H1 (cell line): Measurements from ENCODE around the gene IQCN. TPM values are rescaled to one million over a fixed set of nuclear protein-coding genes. Genes with fewer than 3 reads are reported as not detected.

ENCODE experiments used
- CTCF ChIA-PET: fragments of 300-600 bp; sonication (Branson Sonifier 250); formaldehyde crosslinking; loops from one replicate; lab custom pipeline; 2021; ENCODE audit not compliant: partially characterized antibody; lab: Charles Lee
- POLR2A ChIA-PET: fragments of 300-600 bp; sonication (Branson Sonifier 250); formaldehyde crosslinking; loops from one replicate; lab custom pipeline; 2021; ENCODE audit warnings: inconsistent platforms; ENCODE audit not compliant: partially characterized antibody; lab: Charles Lee
- DNase-seq, 2 experiments: peaks; one replicate each; pipeline versions ENCODE4 v3.0.0 to v3.0.0-alpha.2; 2010 to 2022; ENCODE audit warnings: low spot score in 2 of 2, low read depth in 1 of 2, mixed read lengths in 1 of 2
- FAIRE-seq: peaks from 2 replicates; lab custom pipeline; 2011; peaks lifted over from hg19 to GRCh38; lab: Jason Lieb, UNC
- H2AFZ ChIP-seq: 2 replicates; pipeline ENCODE4 v1.8.1; 2012; ENCODE audit warnings: low read length, inconsistent platforms
- H2AK5ac ChIP-seq: 2 replicates; pipeline ENCODE4 v1.6.1; 2013; ENCODE audit warnings: low read depth, low read length
- H2BK120ac ChIP-seq: replicated peaks from 2 replicates; pipeline ENCODE3; 2013; ENCODE audit warnings: low read depth, low read length, inconsistent platforms
- H2BK12ac ChIP-seq: 2 replicates; pipeline ENCODE4 v1.6.1; 2013; ENCODE audit warnings: low read depth, low read length
- H2BK15ac ChIP-seq: 2 replicates; pipeline ENCODE4 v1.6.1; 2013; ENCODE audit warnings: low read length
- H2BK20ac ChIP-seq: 2 replicates; pipeline ENCODE4 v1.6.1; 2013; ENCODE audit warnings: low read length
- H2BK5ac ChIP-seq: 2 replicates; pipeline ENCODE4 v1.6.1; 2013; ENCODE audit warnings: low read depth, low read length
- H3K14ac ChIP-seq: 2 replicates; pipeline ENCODE4 v1.6.1; 2013; ENCODE audit warnings: inconsistent platforms; ENCODE audit not compliant: insufficient read length
- H3K18ac ChIP-seq: 2 replicates; pipeline ENCODE4 v1.6.1; 2013; ENCODE audit warnings: low read length; ENCODE audit errors: extremely low read depth
- H3K23ac ChIP-seq: 2 replicates; pipeline ENCODE4 v1.6.1; 2013; ENCODE audit warnings: inconsistent platforms; ENCODE audit not compliant: insufficient read length
- H3K23me2 ChIP-seq: 2 replicates; pipeline ENCODE4 v1.6.1; 2013; ENCODE audit warnings: low read depth, low read length
- H3K27ac ChIP-seq: 2 replicates; pipeline ENCODE4 v1.6.1; 2011; ENCODE audit warnings: low read depth, low read length, inconsistent platforms
- H3K27me3 ChIP-seq, 4 experiments: replicated peaks in 1 of 4; 1 replicate in 1 of 4; 2 replicates in 3 of 4; pipeline versions ENCODE4 v1.6.1 to v1.8.1; 2011 to 2013; ENCODE audit warnings: low read length in 3 of 4, mild to moderate bottlenecking in 3 of 4, inconsistent platforms in 2 of 4, mixed read lengths in 2 of 4, moderate library complexity in 1 of 4; ENCODE audit not compliant: control insufficient read depth in 3 of 4, insufficient read depth in 3 of 4; ENCODE audit errors: extremely low read depth in 1 of 4
- H3K36me3 ChIP-seq, 4 experiments: 2 replicates each; pipeline versions ENCODE4 v1.6.1 to v1.8.1; 2011 to 2013; ENCODE audit warnings: mild to moderate bottlenecking in 4 of 4, low read length in 3 of 4, moderate library complexity in 2 of 4, control low read depth in 1 of 4, inconsistent platforms in 1 of 4; ENCODE audit not compliant: insufficient read depth in 4 of 4, control insufficient read depth in 2 of 4
- H3K4ac ChIP-seq: replicated peaks from 2 replicates; pipeline ENCODE3; 2013; ENCODE audit warnings: low read length, low read depth, mixed read lengths, inconsistent platforms; ENCODE audit not compliant: insufficient read length
- H3K4me1 ChIP-seq, 4 experiments: replicated peaks in 1 of 4; 1 replicate in 1 of 4; 2 replicates in 3 of 4; pipeline versions ENCODE4 v1.6.1 to v1.8.1; 2011 to 2013; ENCODE audit warnings: low read length in 3 of 4, inconsistent platforms in 2 of 4, mixed read lengths in 1 of 4; ENCODE audit not compliant: insufficient read depth in 4 of 4, control insufficient read depth in 3 of 4
- H3K4me2 ChIP-seq, 2 experiments: 2 replicates each; pipeline versions ENCODE4 v1.6.1 to v1.8.1; 2011 to 2013; ENCODE audit warnings: low read depth in 2 of 2, low read length in 2 of 2, control low read depth in 1 of 2, inconsistent platforms in 1 of 2, mild to moderate bottlenecking in 1 of 2; ENCODE audit not compliant: insufficient read depth in 1 of 2
- H3K4me3 ChIP-seq, 4 experiments: fragments of 200-600, 300-600 bp in 1 of 4; sonication (generic), shearing (Covaris generic), sonication (Bioruptor Twin) in 1 of 4; 2 replicates each; pipeline versions ENCODE4 v1.5.1 to v1.8.1; 2011 to 2016; ENCODE audit warnings: low read length in 4 of 4, low read depth in 3 of 4, control low read depth in 2 of 4, inconsistent platforms in 2 of 4, mild to moderate bottlenecking in 2 of 4, mixed read lengths in 1 of 4, moderate library complexity in 1 of 4; ENCODE audit not compliant: insufficient read depth in 2 of 4; ENCODE audit errors: extremely low read depth in 1 of 4
- H3K56ac ChIP-seq: replicated peaks from 2 replicates; pipeline ENCODE3; 2013; ENCODE audit warnings: low read depth, mild to moderate bottlenecking, mixed read lengths, low read length, inconsistent platforms; ENCODE audit not compliant: insufficient read length
- H3K79me1 ChIP-seq: 2 replicates; pipeline ENCODE4 v1.6.1; 2013; ENCODE audit warnings: low read depth, low read length, control low read depth
- H3K79me2 ChIP-seq, 2 experiments: 2 replicates each; pipeline versions ENCODE4 v1.6.1 to v1.8.1; 2012 to 2013; ENCODE audit warnings: low read length in 2 of 2, mild to moderate bottlenecking in 2 of 2, inconsistent platforms in 1 of 2; ENCODE audit not compliant: insufficient read depth in 2 of 2, control insufficient read depth in 1 of 2
- H3K9ac ChIP-seq, 4 experiments: replicated peaks in 1 of 4; 1 replicate in 1 of 4; 2 replicates in 3 of 4; pipeline versions ENCODE4 v1.6.1 to v1.8.1; 2011 to 2013; ENCODE audit warnings: low read depth in 3 of 4, low read length in 3 of 4, control low read depth in 2 of 4, mild to moderate bottlenecking in 2 of 4, moderate library complexity in 2 of 4, inconsistent platforms in 1 of 4; ENCODE audit errors: extremely low read depth in 1 of 4
- H3K9me3 ChIP-seq, 2 experiments: 2 replicates each; pipeline versions ENCODE4 v1.6.1 to v1.8.1; 2012 to 2013; ENCODE audit warnings: mild to moderate bottlenecking in 2 of 2, moderate library complexity in 2 of 2, control low read depth in 1 of 2, inconsistent platforms in 1 of 2, low read depth in 1 of 2, low read length in 1 of 2, mixed read lengths in 1 of 2; ENCODE audit not compliant: insufficient read depth in 2 of 2
- H4K20me1 ChIP-seq, 2 experiments: replicated peaks in 1 of 2; 2 replicates each; pipeline versions ENCODE3 to v1.8.1; 2011 to 2013; ENCODE audit warnings: inconsistent platforms in 2 of 2, low read length in 2 of 2, mild to moderate bottlenecking in 1 of 2; ENCODE audit not compliant: insufficient read depth in 2 of 2, control insufficient read depth in 1 of 2
- H4K5ac ChIP-seq: 2 replicates; pipeline ENCODE4 v1.6.1; 2013; ENCODE audit warnings: low read length, low read depth, mixed read lengths, inconsistent platforms; ENCODE audit not compliant: insufficient read length
- H4K8ac ChIP-seq: 2 replicates; pipeline ENCODE4 v1.8.0; 2013; ENCODE audit warnings: mild to moderate bottlenecking, moderate library complexity, low read length, inconsistent platforms; ENCODE audit not compliant: insufficient read depth; ENCODE audit errors: extremely low read depth
- H4K91ac ChIP-seq: replicated peaks from 2 replicates; pipeline ENCODE3; 2013; ENCODE audit warnings: low read length, mixed read lengths, inconsistent platforms; ENCODE audit not compliant: insufficient read length
- SP1 ChIP-seq: IDR thresholded peaks from 2 replicates; pipeline ENCODE4 v1.6.1; 2011; ENCODE audit warnings: low read depth, low read length
- WGBS, 2 experiments: shearing (Covaris generic) in 1 of 2; methylation state at CpG; one replicate each; pipeline versions ENCODE4 v1.1.6 to v1.1.7; 2013 to 2015; ENCODE audit warnings: low lambda C conversion rate in 2 of 2, mixed read lengths in 2 of 2, inconsistent platforms in 1 of 2, low coverage in 1 of 2, missing lambda C conversion rate in 1 of 2; ENCODE audit not compliant: insufficient replicate concordance in 2 of 2, insufficient coverage in 1 of 2, insufficient read length in 1 of 2; ENCODE audit errors: extremely low coverage in 1 of 2, missing lambda C conversion rate in 1 of 2; 5-methylcytosine and 5-hydroxymethylcytosine counted together
- polyA plus RNA-seq, 7 experiments: library from polyadenylated mRNA; depleted of rRNA in 3 of 7; stranded (reverse) in 5 of 7; unstranded in 2 of 7; fragments of >200 nt in 5 of 7; fragments of 200-250 nt in 2 of 7; gene quantifications; 1 replicate in 5 of 7; 2 replicates in 1 of 7; 4 replicates in 1 of 7; pipeline versions ENCODE4 v1.2.1 to v1.2.3, GENCODE V29; 2011 to 2013; ENCODE audit warnings: missing spikeins in 2 of 7, mixed read lengths in 2 of 7
- total RNA-seq: library from RNA; stranded (reverse); fragmentation: NEBNext Ultra II Directional; extraction: Animal tissue kit (Norgen Biotek cat#: 25700); gene quantifications from 2 replicates; pipeline ENCODE4 v1.2.1, GENCODE V29; 2021

The IQCN gene
- total and polyA plus RNA-seq, 2 of the 8 experiments (the other 6 are each of a cell fraction or from before 2014, with no cell fraction given) = 0.36 to 1.0 TPM

DNA sequence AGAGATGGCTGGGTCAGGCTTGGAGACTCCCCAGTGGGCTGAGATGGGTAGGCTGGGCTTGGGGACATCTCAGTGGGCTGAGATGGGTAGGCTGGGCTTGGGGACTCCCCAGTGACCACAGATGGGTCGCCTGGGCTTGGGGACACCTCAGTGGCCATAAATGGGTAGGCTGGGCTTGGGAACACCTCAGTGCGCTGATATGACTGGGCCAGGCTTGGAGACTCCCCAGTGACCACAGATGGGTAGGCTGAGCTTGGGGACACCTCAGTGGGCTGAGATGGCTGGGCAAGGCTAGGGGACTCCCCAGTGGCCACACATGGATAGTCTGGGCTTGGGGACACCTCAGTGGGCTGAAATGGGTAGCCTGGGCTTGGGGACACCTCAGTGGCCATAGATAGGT is 12.8 kb downstream of the IQCN start:
- Histone ChIP-seq H4K91ac (no peak overlapping the region), H3K56ac (no peak overlapping the region), H4K8ac (no peak overlapping the region), H3K79me1 (no peaks in the 10 kb centered on the region; the same call in 1 of the 2 replicates), H2BK15ac (no peak overlapping the region), H3K4me3 (no peak overlapping the region), H3K23me2 (no peaks in the 10 kb centered on the region), H3K4me2 (no peak overlapping the region), H2BK20ac (no peak overlapping the region), H3K9ac (no peak overlapping the region), H3K14ac (no peak overlapping the region), H3K18ac (no peak overlapping the region), H3K79me2 (no peaks in the 10 kb centered on the region), H4K20me1 (peaks cover 0 to 1% of the 10 kb centered on the region in 2 experiments), H3K9me3 (no peaks in the 10 kb centered on the region), H3K27me3 (peaks cover 0 to 10% (median 0%) of the 10 kb centered on the region in 4 experiments; a peak in 3 of 7 replicates), H2AFZ (no peak overlapping the region), H4K5ac (no peak overlapping the region), H3K4ac (no peak overlapping the region), H3K4me1 (no peaks in the 10 kb centered on the region), H3K36me3 (no peaks in the 10 kb centered on the region), H2BK5ac (no peak overlapping the region), H3K23ac (no peak overlapping the region), H2AK5ac (no peak overlapping the region), H3K27ac (no peak overlapping the region), H2BK120ac (no peak overlapping the region), H2BK12ac (no peak overlapping the region)
- no peak for TF ChIP-seq SP1
- POLR2A ChIA-PET = interaction anchor here (0.7 to 3.8 kb wide), 6 partner anchors 9 to 30 kb away, joined by 3 to 19 read pairs (median 4); partner anchors contain the start of gene JUND
- WGBS, 2 experiments = 62% methylated on average over 2 of the region's 2 CpGs; no CpG with 5 or more reads in 1 of the 2 experiments
- no peak for FAIRE-seq
- no peak for DNase-seq
- CTCF ChIA-PET = interaction anchor here (0.5 to 18.7 kb wide), 6 partner anchors 9 to 92 kb away, joined by 3 to 305 read pairs (median 18); partner anchors contain the start of gene RAB3A
